Measurements from ENCODE around the gene XYLT1.

The XYLT1 gene

DNA sequence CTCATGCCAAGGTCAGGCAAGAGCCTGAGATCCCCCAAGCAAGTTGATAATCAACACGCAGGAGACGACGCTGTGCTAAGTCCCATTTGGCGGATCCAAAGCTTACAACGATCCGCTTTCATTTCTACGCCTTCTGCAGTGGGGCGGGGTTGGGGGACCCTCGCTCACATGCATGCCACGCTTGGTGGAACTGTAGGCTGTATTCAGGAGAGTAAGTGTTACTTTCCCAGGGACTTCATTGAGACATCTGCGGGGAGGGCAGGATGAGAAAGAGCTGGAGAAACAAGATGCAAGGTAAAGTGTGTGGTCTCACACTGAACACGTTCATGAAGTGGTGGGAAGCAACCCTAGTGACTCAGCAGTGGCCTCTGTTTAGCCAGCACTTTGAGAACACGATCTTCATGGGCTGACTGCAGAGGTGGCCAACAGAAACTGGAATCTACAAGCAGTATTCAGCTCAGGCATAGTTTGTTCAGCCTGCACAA lies 100.5 kb downstream of the XYLT1 start:
- no peak for DNase-seq

DNA sequence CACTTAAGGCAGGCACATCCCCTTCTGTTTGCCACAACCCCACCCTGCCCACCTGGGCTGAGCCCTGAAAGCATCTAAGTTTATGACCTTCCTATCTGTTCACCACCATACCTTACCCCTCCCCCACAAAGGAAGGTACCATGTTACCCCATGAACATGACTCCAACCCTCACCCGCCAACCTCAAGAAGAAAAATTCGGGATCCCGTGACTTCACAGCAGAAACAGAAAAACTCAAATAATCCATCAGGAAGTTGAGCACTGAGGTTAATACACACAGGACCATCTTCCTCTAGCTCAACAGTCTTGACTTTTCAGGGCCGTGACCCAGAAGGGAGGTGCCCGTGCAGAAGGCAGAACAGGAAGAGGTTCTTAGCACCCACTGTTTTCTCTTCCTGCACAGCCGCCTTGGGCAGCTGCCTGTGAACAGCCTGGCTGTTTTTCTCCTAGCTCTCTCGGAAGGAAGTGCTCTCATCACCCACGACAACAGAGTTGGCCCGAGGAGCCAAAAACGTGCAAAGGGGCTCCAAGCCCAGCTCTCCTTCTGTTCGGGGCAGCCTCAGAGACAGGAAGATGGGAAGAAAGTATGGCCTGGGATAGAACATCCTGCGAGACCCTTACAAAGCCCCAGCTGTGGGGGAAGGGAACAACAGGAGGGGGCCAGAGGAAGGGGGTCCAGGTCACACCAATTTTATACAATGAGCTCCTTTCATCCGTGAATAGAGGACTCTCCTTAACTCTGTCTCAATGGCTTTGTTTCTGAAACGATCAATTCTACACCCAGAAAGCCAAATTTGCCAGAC lies 101.1 kb downstream of the XYLT1 start:
- no peak for DNase-seq

DNA sequence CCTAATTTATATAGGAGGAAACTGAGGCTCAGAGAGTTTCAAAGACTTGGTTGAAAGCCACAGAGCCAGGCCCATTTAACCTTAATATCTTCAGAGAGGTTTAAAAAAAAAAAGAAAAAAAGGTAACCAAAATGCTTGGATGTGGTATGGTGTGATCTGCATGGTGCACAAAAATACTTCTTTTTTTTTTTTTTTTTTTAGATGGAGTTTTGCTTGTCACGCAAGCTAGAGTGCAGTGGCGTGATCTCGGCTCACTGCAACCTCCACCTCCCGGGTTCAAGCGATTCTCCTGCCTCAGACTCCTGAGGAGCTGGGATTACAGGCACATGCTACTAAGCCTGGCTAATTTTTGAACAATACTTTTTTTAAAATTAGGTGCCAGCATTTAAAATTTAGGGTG lies 101.8 kb downstream of the XYLT1 start:
- no peak for DNase-seq

DNA sequence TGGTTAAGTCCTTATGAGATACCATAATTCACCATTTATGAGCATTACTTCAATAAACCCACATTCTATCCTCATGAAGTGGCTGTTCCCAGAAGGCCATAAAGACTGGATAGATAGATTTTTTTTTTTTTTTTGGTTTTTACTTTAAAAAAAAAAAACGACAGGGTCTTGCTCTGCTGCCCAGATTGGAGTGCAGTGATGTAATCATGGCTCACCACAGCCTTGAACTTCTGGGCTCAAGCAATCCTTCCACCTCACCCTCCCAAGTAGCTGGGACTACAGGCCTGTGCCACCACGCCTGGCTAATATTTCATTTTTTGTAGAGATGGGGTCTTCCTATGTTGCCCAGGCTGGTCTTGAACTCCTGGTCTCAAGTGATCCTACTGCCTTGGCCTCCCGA lies 102.3 kb downstream of the XYLT1 start:
- no peak for DNase-seq

DNA sequence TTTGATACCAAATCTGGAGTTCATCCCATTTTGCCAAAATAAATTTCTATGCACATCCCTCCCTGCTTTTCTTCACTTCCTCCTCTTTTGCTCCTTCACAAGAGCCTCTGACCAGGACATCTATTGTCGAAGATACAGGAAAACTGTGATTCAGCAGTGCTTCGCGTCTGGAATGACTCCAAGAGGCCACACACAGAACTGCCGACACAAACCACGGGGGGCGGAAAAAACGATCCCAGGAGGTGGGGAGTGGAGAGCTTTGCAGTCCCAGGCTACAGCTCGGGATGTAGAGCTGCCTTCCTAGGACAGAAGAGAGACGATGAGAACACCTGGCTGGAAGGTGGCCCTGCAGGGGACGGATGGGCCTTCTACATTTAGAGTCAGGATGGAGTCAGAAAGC lies 102.8 kb downstream of the XYLT1 start:
- DNase-seq = no peak

DNA sequence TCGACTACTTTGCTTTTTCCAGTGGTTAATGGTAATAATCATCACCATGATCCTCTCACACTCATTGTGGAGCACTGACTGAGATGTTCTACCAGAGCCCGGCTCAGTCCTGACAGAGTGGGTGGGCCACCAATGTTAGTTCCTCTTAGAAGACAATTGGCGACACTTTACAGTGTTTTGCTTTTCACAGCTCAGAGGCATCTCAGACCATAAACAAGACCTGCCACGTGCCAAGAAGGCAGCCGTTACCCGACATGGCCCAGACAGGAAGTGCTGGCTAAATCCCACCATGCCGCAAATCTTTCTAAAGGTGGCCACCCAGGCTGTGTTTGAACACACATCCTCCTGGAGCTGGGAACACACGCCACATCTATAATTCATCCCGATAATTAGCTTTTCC lies 103.7 kb downstream of the XYLT1 start:
- DNase-seq = no peak

DNA sequence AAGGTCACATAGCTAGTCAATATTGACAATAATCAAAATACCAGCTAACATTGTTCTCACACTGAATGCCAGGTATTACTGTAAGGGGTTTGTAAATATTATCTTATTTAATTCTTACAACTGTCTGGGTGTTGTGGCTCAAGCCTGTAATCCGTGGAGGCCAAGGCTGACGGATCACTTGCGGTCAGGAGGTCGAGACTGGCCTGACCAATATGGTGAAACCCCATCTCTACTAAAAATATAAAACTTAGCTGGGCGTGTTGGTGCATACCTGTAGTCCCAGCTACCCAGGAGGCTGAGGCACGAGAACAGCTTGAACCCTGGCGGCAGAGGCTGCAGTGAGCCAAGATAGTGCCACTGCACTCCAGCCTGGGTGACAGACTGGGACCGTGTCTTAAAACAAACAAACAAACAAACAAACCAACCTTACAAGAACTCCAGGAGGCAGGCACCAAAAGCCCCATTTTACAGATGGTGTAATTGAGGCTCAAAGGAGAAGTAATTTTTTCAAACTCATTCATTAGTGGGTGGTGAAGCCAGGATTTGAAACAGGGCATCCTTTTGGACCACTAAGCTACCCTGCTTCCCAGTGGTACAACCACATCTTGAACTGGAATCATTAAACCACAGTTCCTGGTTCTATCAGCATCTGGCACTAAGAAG lies 104.3 kb downstream of the XYLT1 start:
- no peak for DNase-seq

DNA sequence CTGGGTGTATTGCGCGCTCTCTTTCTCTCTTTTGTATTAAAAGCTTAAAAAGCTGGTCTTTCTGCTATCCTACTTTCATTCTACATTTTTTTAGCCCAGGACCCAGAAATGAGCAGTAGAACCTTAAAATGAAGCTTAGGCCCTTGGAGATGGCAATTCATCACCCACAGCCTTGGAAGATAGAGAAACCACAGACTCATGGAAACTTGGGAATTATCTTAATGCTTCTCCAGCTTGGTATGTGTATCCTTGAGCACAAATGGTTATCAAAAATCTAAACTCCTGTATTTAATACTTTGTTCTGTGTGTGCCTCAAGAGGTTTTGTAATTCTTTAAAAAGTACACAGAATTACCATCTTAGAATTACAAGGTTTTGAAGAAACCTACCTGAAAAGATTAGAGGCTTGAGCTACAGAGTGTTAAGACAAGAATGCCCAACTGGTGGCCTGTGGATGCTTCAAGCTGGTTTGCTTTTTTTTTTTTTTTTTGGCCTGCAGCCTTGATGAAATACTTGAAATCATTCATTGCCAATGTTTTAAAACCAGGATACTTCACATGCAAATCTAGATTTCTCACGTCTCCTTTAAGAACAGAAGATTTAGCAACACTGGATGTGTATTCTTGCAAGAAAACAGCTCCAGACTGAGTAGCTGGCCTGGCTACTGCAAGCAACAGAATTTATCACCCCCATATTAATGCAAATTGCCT lies 105.0 kb downstream of the XYLT1 start:
- DNase-seq = no peak

DNA sequence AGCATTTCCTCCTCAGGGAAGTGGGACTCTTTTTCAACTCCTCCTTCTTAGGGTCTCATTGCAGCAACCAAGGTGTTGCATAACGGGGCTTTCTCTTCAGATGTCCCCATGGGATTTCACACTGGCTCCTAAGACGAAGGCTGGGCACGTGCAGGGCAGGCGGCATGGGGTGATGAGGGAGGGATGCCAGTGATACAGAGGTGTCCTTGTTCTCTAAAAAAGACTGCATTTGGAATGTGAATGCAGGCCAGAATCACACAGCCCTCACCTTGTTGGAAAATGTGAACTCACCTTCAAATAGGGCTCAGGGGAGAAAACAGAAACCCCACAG lies 105.6 kb downstream of the XYLT1 start:
- DNase-seq = no peak

DNA sequence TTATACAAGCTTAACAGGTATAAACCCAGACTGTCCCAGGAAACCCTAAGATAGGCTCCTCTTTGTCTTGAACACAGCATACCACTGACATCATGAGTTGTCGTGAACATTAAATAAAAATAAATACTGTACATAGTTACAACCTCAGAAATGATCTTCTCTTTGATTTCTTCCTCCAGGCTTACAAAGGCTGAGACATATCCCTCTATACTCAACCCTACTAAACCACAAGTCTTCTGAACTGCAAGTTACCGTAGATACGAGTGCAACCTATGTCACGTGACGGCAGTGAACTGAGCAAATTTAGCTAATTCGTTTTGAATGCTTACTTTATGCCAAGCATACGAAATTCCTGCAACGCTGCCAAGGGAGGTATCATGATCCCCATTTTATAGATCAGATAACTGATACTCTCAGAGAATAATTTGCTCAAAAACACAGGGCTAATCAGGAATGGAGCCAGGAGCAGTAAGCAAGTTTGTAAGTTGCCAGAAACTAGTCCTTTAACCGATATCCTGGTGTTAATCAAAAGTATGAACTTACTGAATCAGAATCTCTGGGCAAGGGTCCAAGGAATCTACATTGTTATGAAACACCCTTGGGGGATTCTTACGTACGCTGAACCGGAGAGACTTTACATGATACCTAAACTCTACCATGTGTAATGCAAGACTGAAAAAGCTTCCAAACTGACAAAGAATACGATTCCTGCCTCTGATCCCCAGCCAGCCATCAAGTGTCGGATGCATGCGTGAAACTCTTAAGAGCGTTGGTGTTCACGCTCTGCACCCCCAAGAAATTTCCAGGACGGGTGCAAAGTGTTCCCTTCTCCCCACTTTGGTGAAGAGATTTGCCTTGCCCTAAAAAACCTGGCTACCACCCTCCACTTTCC lies 106.2 kb downstream of the XYLT1 start:
- DNase-seq = no peak

DNA sequence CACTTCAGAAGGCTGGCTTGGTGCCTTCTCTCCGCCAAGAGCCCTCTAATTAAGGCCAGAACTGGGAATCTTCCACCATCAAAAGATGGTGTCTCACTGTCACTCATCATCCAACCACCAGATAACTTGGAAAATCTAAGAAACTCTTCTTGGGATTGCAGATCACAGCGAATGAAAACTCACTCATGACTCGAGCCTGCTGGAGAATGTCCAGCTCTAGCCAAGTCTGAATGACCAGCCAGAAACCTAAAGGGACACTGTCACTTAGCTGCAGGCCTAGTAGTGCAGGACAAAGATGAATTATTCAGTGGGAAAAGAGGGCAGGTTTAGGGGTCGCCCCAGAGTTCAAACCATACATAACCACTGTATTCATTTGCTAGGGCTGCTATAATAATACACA lies 107.8 kb downstream of the XYLT1 start:
- DNase-seq = no peak

DNA sequence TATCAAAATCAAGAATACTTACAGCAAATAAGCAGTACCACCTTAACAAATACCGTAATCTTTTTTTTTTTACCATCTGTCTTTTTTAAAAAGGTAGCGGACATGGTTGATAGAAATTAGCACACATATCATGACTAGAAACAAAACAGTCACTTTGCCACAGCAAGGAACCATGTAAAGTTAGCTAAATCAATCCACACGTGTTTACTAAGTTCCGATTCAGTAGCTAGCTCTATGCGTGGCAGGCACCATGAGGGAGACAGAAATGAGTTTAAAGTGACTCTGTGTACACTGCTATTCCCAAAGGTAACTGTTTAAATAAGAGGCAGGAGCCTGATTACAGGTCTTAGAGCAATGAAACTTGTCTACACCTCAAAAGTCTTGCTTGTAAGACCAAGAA lies 108.6 kb downstream of the XYLT1 start:
- DNase-seq = no peak

DNA sequence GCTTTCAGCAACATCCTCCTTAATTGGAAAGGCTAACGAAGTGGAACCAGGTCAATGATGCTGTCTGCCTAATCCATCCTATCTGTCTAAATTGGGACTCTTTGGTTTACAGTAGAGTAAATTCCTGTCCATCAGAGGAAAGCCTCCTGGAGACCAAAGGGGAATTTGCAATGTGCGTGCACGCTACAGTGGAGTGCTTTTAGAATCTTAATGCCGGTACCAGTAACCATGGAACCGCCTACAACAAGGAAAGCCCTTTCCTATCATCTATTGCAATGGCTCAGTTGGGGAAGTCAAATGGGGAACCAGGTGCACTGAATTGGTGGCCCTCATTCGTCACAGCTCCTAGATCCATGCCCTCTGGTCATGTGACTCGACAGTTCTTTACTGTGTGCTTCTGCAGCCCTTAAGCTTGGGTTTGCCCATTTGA lies 110.1 kb downstream of the XYLT1 start:
- DNase-seq = no peak

DNA sequence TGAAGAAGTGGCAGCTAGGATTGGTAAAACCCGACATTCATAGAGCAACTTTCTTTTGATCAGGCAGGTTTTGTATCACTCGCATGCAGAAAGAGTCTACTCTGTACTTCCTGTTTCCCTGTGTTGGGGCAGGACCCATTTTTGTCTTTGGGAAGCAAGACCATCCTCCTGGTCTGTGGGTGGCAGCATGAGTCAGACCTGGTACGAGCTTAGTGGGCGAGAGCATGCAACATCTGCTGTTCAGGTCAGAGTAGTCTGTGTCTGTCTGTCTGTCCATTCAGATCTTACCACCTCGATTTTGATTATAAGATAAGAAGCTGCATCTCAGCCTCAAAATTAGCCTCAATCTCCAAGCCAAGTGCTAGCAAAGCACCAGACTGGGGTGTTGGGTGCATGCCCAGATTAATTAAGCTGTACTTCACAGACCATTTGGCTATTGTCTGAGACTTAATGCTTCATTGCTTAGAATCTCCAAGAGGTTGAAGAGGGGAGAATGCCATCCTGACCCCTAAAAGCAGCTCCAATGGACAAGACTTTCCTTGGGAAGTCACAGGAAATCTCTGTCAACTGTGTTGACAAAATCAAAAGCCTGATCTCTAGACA lies 110.9 kb downstream of the XYLT1 start:
- no peak for DNase-seq

DNA sequence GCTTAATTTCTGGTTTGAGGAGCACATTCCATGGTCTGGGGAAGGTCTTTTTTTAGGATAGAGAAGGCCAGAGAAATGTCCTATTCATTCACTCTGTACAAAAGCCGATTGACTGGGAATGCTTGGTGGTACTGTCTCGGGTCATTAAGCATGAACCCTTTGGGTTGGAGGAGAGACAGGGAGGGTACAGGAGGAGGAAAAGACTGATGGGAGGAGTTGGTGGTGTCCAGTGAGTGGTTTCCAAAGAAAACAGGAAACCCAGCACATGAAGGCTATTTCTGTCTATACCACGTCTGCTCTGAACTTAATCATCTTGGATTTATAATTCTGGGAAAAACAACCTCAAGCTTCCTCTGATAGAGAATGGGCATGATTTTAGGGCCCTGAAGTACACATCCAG lies 111.9 kb downstream of the XYLT1 start:
- no peak for DNase-seq

DNA sequence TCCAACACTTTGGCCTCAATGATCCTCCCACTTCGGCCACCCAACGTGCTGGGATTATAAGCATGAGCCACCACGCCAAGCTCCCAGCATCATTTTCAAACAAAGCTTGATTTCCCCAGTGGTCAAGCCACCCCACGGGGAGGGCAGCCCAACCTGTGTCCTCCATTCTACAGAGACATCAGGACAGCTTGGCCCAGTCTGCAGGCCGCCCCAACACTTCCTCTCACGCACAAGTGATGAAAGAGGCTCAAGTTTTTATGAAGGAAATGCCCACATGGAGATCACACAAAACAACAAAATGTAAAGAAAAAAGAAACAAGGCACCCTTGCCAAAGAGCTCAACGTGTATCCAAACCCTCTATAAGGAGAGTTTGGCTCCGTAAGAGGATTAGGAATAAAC lies 112.4 kb downstream of the XYLT1 start:
- DNase-seq = no peak

DNA sequence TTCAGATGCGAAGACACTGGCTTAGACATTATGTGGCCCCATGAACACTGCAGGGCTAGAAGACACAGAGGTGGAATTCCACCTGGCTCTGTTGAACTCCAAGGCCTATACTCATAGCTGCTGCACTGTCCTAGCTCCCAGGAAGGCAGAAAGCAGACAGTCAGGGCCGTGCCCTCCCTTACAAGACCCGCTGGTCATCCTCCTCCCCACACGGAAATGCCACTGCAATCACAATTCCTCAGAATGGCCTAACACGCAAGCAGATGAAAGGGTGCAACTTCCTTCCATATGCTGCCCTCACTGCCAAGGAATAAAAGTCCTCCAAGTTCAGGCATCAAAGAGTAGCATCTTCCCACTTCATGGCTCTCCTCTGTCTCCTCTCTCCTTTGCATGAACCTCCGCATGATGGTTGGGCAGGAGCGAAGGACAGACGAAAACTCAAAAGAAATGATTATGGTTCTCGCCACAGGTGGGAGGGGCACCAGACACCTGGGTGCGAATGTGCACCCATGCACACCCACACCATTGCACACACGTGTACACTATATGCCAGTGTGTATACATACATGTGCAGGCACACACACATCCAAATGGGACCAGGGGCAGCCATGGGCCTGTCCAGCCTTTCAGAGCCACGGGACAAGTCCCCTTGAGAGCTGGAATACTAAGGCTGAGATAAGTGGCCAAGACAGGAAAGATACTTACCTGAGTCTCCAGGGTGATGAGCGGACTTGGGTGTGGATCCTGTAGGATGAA lies 113.3 kb downstream of the XYLT1 start:
- no peak for DNase-seq

DNA sequence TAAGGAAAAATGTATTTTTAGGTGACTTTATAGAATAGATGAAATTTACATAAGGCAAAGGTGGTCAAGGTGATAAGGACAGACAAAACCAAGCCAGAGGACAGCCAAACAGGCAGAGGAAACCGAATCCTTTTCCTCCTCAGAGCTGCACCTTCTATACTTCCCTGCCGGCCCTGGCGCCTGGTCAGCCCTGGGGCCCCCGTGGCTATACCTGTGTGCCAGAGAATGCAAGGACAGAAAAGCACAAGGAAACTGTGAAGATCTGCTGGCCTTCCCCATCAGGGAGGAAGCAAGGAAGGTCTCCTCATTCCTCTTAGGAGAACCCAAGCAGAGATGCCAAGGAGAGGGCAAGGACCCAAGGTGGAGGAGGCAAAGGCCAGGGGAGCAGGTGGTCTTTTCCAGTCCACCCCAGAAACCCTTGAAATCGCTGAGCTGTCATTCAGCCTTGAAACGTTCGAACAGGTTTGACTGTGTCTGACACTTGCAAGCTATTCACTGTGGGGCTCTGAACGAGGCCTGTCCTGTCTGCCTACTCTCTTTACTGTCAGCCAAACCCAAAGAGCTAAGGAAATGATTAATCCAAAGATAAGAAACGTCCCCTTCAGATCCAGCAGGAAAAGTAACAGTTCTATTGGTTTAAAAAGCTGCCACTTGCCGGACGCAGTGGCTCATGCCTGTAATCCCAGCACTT lies 114.4 kb downstream of the XYLT1 start:
- DNase-seq = no peak

DNA sequence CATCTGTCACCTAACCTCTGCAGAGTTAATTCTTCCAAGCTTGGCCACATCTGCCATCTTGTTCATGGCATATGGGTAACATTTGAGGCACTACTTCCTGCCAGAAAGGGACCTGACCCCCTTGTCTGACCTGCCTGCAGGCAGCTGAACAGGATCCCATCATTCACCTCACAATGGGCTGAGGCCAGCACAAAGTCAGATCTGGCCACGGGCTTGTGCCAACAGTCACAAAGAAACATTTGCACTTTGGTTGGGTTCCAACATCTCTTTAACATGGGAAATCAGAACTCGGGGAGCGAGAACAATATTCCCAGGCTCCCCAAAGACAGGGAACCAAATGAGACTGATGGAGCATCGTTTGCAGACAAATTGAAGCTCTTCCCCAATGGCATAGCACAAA lies 116.1 kb downstream of the XYLT1 start:
- DNase-seq = no peak

DNA sequence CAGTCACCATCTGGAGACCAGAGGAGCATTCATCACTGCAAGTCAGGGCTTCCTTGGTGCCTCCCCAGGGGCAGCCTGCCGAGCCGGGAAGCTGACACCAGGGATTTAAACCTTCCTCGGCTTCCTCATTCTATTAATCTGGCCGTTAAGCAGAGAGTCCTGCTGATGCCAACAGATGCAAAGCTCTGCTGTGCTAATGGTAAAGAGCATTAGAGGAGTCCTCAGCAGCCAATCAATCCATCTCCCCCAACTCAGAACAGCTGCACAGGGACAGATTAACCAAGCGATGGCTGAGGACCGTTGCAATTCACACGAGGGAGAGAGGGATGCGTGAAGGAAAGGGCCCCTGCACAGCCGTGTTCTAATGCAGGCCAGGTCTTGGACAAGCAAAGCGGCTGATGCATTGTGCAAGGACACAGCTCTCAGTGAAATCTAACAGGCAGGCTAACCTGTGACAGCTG lies 116.6 kb downstream of the XYLT1 start:
- DNase-seq = no peak

DNA sequence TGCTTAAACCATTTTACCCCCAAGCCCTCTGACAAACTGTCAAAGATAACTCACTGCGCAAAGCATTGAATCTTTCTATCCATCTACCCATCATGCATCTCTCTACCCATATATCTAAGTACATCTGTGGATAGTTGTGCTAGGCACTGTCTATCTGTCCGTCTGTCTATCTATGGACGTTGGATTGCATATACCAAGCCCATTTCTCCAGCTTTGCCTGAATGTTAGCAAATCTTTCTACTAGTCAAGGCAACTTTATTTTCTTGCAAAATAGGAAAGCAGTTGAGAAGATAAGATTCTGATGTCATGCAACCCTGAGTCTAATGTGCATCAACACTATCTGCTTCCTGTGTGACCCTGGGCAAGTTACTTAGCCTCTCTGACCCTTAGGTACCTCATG lies 117.2 kb downstream of the XYLT1 start:
- DNase-seq = no peak
